ENCODE data around the gene WDR86. TPM values are rescaled to one million over a fixed set of nuclear protein-coding genes. Genes with fewer than 3 reads are reported as not detected.

Gene WDR86
- total and polyA plus RNA-seq, 2 of the 8 experiments (the other 6 are each of a cell fraction or from before 2014, with no cell fraction given): 12.7 to 15.8 TPM

- no peak overlapping the region for H2AFZ ChIP-seq (ENCODE audit: low read length)
- H2BK120ac ChIP-seq (replicated peaks; ENCODE audit: low read depth, low read length): no peak overlapping the region
- H3K18ac ChIP-seq (ENCODE audit: extremely low read depth, low read length): no peak overlapping the region
- no peak overlapping the region for H2BK20ac ChIP-seq (ENCODE audit: low read length)
- H3K14ac ChIP-seq (ENCODE audit: insufficient read length): no peak overlapping the region
- H3K27me3 ChIP-seq (replicated peaks in 1 of 4; ENCODE audit: control insufficient read depth in 3 of 4, extremely low read depth in 1 of 4, insufficient read depth in 3 of 4, low read length in 3 of 4): peaks cover 0 to 14% (median 10%) of the 10 kb centered on the region in 4 experiments; a peak in 5 of 7 replicates
- H2BK5ac ChIP-seq (ENCODE audit: low read depth, low read length): no peak overlapping the region
- WGBS, 2 experiments (ENCODE audit: extremely low coverage in 1 of 2, insufficient coverage in 1 of 2, insufficient read length in 1 of 2, insufficient replicate concordance in 2 of 2, low coverage in 1 of 2, low lambda C conversion rate in 2 of 2, missing lambda C conversion rate in 1 of 2): 92% methylated on average over 10 of the region's 10 CpGs; no CpG with 5 or more reads in 1 of the 2 experiments
- FAIRE-seq: no peak
- no peak overlapping the region for H3K56ac ChIP-seq (replicated peaks; ENCODE audit: insufficient read length, low read depth, low read length)
- H3K4me1 ChIP-seq (replicated peaks in 1 of 4; ENCODE audit: control insufficient read depth in 3 of 4, insufficient read depth in 4 of 4, low read length in 3 of 4): peaks cover 0 to 17% (median 6%) of the 10 kb centered on the region in 4 experiments; a peak in 6 of 7 replicates
- no peak overlapping the region for H2AK5ac ChIP-seq (ENCODE audit: low read depth, low read length)
- H3K79me2 ChIP-seq (ENCODE audit: control insufficient read depth in 1 of 2, insufficient read depth in 2 of 2, low read length in 2 of 2): no peaks in the 10 kb centered on the region
- no peak for DNase-seq (ENCODE audit: low read depth in 1 of 2, low spot score in 2 of 2)
- peaks cover 8% of the 10 kb centered on the region; the same call in 1 of the 2 replicates for H3K23me2 ChIP-seq (ENCODE audit: low read depth, low read length)
- H3K27ac ChIP-seq (ENCODE audit: low read depth, low read length): no peak overlapping the region
- no peak overlapping the region for H3K4me2 ChIP-seq (ENCODE audit: insufficient read depth in 1 of 2, low read depth in 2 of 2, low read length in 2 of 2)
- no peak overlapping the region for H3K9ac ChIP-seq (replicated peaks in 1 of 4; ENCODE audit: extremely low read depth in 1 of 4, low read depth in 3 of 4, low read length in 3 of 4)
- no peak overlapping the region for H3K4ac ChIP-seq (replicated peaks; ENCODE audit: insufficient read length, low read depth, low read length)
- CTCF ChIA-PET (ENCODE audit: partially characterized antibody): interaction anchor here (0.8 to 1.6 kb wide), 10 partner anchors 9 to 292 kb away, joined by 3 to 5 read pairs (median 4); no protein-coding TSS in a partner anchor
- no peaks in the 10 kb centered on the region for H3K36me3 ChIP-seq (ENCODE audit: control insufficient read depth in 2 of 4, insufficient read depth in 4 of 4, low read length in 3 of 4)
- no peak overlapping the region for H4K5ac ChIP-seq (ENCODE audit: insufficient read length, low read depth, low read length)
- H2BK15ac ChIP-seq (ENCODE audit: low read length): no peak overlapping the region
- H3K23ac ChIP-seq (ENCODE audit: insufficient read length): no peak overlapping the region
- no peak overlapping the region for H2BK12ac ChIP-seq (ENCODE audit: low read depth, low read length)
- H3K4me3 ChIP-seq (ENCODE audit: extremely low read depth in 1 of 4, insufficient read depth in 2 of 4, low read depth in 3 of 4, low read length in 4 of 4): no peak overlapping the region
- H3K79me1 ChIP-seq (ENCODE audit: low read depth, low read length): no peaks in the 10 kb centered on the region
- H3K9me3 ChIP-seq (ENCODE audit: insufficient read depth in 2 of 2, low read depth in 1 of 2, low read length in 1 of 2): no peaks in the 10 kb centered on the region
- H4K8ac ChIP-seq (ENCODE audit: extremely low read depth, insufficient read depth, low read length): no peak overlapping the region
- H4K91ac ChIP-seq (replicated peaks; ENCODE audit: insufficient read length, low read length): no peak overlapping the region
- H4K20me1 ChIP-seq (replicated peaks in 1 of 2; ENCODE audit: control insufficient read depth in 1 of 2, insufficient read depth in 2 of 2, low read length in 2 of 2): no peaks in the 10 kb centered on the region
- POLR2A ChIA-PET (ENCODE audit: partially characterized antibody): interaction anchor here (0.6 kb wide), 1 partner anchor 14 kb away, joined by 3 read pairs; no protein-coding TSS in a partner anchor
- no peak for TF ChIP-seq E2F6 (IDR thresholded peaks at IDR 0.05)
- TF ChIP-seq MAFK (IDR thresholded peaks at IDR 0.05; ENCODE audit: low read depth, low read length): no peak
- TF ChIP-seq ASH2L (IDR thresholded peaks at IDR 0.05; ENCODE audit: low read length): no peak
- TF ChIP-seq TCF12 (IDR thresholded peaks at IDR 0.05; ENCODE audit: low read depth, low read length): no peak
- TF ChIP-seq CTBP2 (IDR thresholded peaks at IDR 0.05; ENCODE audit: borderline replicate concordance, insufficient read depth, insufficient read length, low read length): no peak
- TF ChIP-seq GABPA (IDR thresholded peaks at IDR 0.05; ENCODE audit: borderline replicate concordance, insufficient read depth, low read length): no peak
- TF ChIP-seq BRCA1 (IDR thresholded peaks at IDR 0.05; ENCODE audit: low read depth, low read length): no peak
- no peak for TF ChIP-seq TAF7 (optimal IDR thresholded peaks at IDR 0.05; ENCODE audit: borderline replicate concordance, low read depth, low read length)
- no peak for TF ChIP-seq NANOG (IDR thresholded peaks at IDR 0.05; ENCODE audit: insufficient read depth, low read depth, low read length, poor library complexity, severe bottlenecking)
- no peak for TF ChIP-seq CBX8 (IDR thresholded peaks at IDR 0.05; ENCODE audit: borderline replicate concordance, low read depth, low read length)
- TF ChIP-seq CBX5 (IDR thresholded peaks at IDR 0.05; ENCODE audit: low read depth, low read length): no peak
These were observed 33.1 kb upstream of the WDR86 start for GRCh38 chr7:151442776-151443496.
